Measurements from ENCODE around the gene DUT.

The DUT gene

DNA sequence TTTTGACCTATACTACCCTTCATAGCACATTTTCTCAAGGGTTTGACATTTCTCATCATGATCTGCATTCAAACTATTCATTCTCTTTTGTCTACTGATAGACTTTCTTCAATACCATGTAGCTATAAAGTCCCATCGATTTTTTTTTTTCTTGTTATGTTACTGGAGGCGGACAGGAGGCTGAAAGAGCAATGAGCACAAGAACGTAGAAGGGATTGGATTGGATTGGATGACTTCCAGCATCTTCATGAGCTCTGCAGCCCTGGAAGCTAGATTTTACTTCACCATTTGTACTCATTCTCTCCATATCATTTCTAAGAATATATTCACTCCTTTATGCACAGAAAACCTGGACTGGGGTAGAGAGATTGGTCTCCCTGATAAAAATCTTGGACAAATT, 43.2 kb downstream of the DUT start:
- no peak overlapping the region for H3K27ac ChIP-seq
- H3K4me1 ChIP-seq (ENCODE audit: low read depth, poor library complexity, severe bottlenecking), result peaks cover 11% of the 10 kb centered on the region
- H3K79me2 ChIP-seq (ENCODE audit: insufficient read depth, low read depth), result no peaks in the 10 kb centered on the region
- no peak overlapping the region for H3K9ac ChIP-seq
- no peak overlapping the region for H3K4me3 ChIP-seq (IDR thresholded peaks at IDR 0.05; ENCODE audit: insufficient read depth, low read depth, low read length)
- H3K36me3 ChIP-seq (ENCODE audit: insufficient read depth), result no peaks in the 10 kb centered on the region
- no peak overlapping the region for H3K4me2 ChIP-seq
- TF ChIP-seq, protein P1, sequence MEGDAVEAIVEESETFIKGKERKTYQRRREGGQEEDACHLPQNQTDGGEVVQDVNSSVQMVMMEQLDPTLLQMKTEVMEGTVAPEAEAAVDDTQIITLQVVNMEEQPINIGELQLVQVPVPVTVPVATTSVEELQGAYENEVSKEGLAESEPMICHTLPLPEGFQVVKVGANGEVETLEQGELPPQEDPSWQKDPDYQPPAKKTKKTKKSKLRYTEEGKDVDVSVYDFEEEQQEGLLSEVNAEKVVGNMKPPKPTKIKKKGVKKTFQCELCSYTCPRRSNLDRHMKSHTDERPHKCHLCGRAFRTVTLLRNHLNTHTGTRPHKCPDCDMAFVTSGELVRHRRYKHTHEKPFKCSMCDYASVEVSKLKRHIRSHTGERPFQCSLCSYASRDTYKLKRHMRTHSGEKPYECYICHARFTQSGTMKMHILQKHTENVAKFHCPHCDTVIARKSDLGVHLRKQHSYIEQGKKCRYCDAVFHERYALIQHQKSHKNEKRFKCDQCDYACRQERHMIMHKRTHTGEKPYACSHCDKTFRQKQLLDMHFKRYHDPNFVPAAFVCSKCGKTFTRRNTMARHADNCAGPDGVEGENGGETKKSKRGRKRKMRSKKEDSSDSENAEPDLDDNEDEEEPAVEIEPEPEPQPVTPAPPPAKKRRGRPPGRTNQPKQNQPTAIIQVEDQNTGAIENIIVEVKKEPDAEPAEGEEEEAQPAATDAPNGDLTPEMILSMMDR (conservative IDR thresholded peaks at IDR 0.05; ENCODE audit: low read depth, low read length), result no peak
- no peaks in the 10 kb centered on the region for H3K27me3 ChIP-seq (ENCODE audit: insufficient read depth, low read depth)
- H2AFZ ChIP-seq (ENCODE audit: low read depth), result no peak overlapping the region
- H4K20me1 ChIP-seq (ENCODE audit: insufficient read depth), result no peaks in the 10 kb centered on the region

GRCh38 chr15:48375767-48376166, 44.5 kb downstream of the DUT start:
- Histone ChIP-seq H3K36me3 (ENCODE audit: insufficient read depth) (no peaks in the 10 kb centered on the region), H4K20me1 (ENCODE audit: insufficient read depth) (no peaks in the 10 kb centered on the region), H3K9ac (no peak overlapping the region), H3K79me2 (ENCODE audit: insufficient read depth, low read depth) (no peaks in the 10 kb centered on the region), H3K27me3 (ENCODE audit: insufficient read depth, low read depth) (no peaks in the 10 kb centered on the region), H3K4me2 (no peak overlapping the region), H3K27ac (no peak overlapping the region), H2AFZ (ENCODE audit: low read depth) (no peak overlapping the region), H3K4me1 (ENCODE audit: low read depth, poor library complexity, severe bottlenecking) (peaks cover 4% of the 10 kb centered on the region), H3K4me3 (IDR thresholded peaks at IDR 0.05; ENCODE audit: insufficient read depth, low read depth, low read length) (no peak overlapping the region)
- TF ChIP-seq, protein P1 (conservative IDR thresholded peaks at IDR 0.05; ENCODE audit: low read depth, low read length), result no peak

DNA sequence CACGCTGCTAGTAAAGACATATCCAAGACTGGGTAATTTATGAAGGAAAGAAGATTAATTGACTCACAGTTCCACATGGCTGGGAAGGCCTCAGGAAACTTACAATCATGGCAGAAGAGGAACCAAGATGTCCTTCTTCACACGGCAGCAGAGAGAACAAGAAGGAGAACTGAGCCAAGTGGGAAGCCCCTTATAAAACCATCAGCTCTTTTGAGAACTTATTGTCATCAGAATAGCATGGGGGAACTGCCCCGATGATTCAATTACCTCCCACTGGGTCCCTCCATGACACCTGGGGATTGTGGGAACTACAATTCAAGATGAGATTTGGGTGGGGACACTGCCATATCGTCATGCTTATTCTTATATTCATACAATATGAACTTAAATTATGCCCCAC, 49.0 kb downstream of the DUT start:
- Histone ChIP-seq H3K4me2 (no peak overlapping the region), H3K27ac (no peak overlapping the region), H3K27me3 (ENCODE audit: insufficient read depth, low read depth) (no peaks in the 10 kb centered on the region), H3K4me3 (IDR thresholded peaks at IDR 0.05; ENCODE audit: insufficient read depth, low read depth, low read length) (no peak overlapping the region), H3K79me2 (ENCODE audit: insufficient read depth, low read depth) (no peaks in the 10 kb centered on the region), H3K9ac (no peak overlapping the region), H3K36me3 (ENCODE audit: insufficient read depth) (no peaks in the 10 kb centered on the region), H4K20me1 (ENCODE audit: insufficient read depth) (no peaks in the 10 kb centered on the region), H3K4me1 (ENCODE audit: low read depth, poor library complexity, severe bottlenecking) (no peaks in the 10 kb centered on the region), H2AFZ (ENCODE audit: low read depth) (no peak overlapping the region)
- TF ChIP-seq, protein P1 (conservative IDR thresholded peaks at IDR 0.05; ENCODE audit: low read depth, low read length), result no peak

DNA sequence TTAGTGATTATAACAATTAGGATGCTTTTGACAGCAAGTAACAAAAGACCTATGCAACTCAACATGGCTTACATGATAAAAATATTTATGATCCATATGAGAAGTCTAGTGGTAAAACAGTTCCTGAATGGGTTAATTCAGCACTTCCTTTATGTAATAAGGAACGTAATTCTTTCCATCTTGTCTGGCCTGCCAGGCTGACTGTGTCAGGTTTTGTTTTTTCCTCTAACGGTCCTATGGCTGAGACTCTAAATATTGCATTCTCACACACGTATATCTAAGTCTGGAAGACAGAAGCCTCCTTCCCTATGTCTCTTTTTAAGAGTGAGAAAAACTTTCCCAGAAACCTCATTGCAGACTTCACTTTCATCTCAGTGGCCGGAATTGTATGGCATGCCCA, 50.6 kb downstream of the DUT start:
- Histone ChIP-seq H3K4me1 (ENCODE audit: low read depth, poor library complexity, severe bottlenecking) (no peaks in the 10 kb centered on the region), H3K27me3 (ENCODE audit: insufficient read depth, low read depth) (no peaks in the 10 kb centered on the region), H4K20me1 (ENCODE audit: insufficient read depth) (no peaks in the 10 kb centered on the region), H3K4me2 (no peak overlapping the region), H2AFZ (ENCODE audit: low read depth) (no peak overlapping the region), H3K4me3 (IDR thresholded peaks at IDR 0.05; ENCODE audit: insufficient read depth, low read depth, low read length) (no peak overlapping the region), H3K9ac (no peak overlapping the region), H3K36me3 (ENCODE audit: insufficient read depth) (no peaks in the 10 kb centered on the region), H3K79me2 (ENCODE audit: insufficient read depth, low read depth) (no peaks in the 10 kb centered on the region), H3K27ac (no peak overlapping the region)
- TF ChIP-seq, protein P1 (conservative IDR thresholded peaks at IDR 0.05; ENCODE audit: low read depth, low read length), result no peak
